K562 (cell line): ENCODE measurements around the gene RGS6.

Experiments used
- BHLHE40 ChIP-seq: IDR thresholded peaks from 2 replicates; pipeline ENCODE4 v1.6.1; 2011; ENCODE audit warnings: low read length, improper control_type of control experiment
- CBX3 ChIP-seq, 2 experiments: IDR thresholded peaks; 1 replicate in 1 of 2; 2 replicates in 1 of 2; pipeline ENCODE4 v1.6.1; 2012; ENCODE audit warnings: inconsistent platforms in 2 of 2, low read length in 2 of 2, borderline replicate concordance in 1 of 2, control low read depth in 1 of 2
- HDAC2 ChIP-seq: fragments of 450-650 bp; IDR thresholded peaks from 2 replicates; pipeline ENCODE4 v1.6.1; 2016; ENCODE audit warnings: mild to moderate bottlenecking
- NCOA1 ChIP-seq: fragments of 450-650 bp; IDR thresholded peaks from 2 replicates; pipeline ENCODE4 v1.6.1; 2016; ENCODE audit warnings: low read depth
- NUFIP1 ChIP-seq: fragments of 450-650 bp; IDR thresholded peaks from 2 replicates; pipeline ENCODE4 v1.6.1; 2018; ENCODE audit not compliant: partially characterized antibody
- POLR2A ChIP-seq: fragments of 450-650 bp; conservative IDR thresholded peaks from 2 replicates; pipeline ENCODE4 v1.6.1; 2016
- SIN3A ChIP-seq, 2 experiments: fragments of 150-350 bp in 1 of 2; IDR thresholded peaks; 2 replicates each; pipeline ENCODE4 v1.6.1; 2011 to 2016; ENCODE audit warnings: borderline replicate concordance in 2 of 2, low read depth in 2 of 2, low read length in 2 of 2, mild to moderate bottlenecking in 2 of 2, moderate library complexity in 2 of 2; ENCODE audit not compliant: control insufficient read depth in 1 of 2
- SMC3 ChIP-seq: conservative IDR thresholded peaks from 2 replicates; pipeline ENCODE4 v1.6.1; 2011; ENCODE audit warnings: low read depth, low read length, improper control_type of control experiment; ENCODE audit not compliant: insufficient read depth
- TF ChIP-seq, protein P1 (sequence below): sonication (generic); formaldehyde crosslinking; IDR thresholded peaks from 2 replicates; pipeline ENCODE4 v1.8.0; 2022; ENCODE audit warnings: mild to moderate bottlenecking, missing genetic modification reagents
- TF ChIP-seq, protein P2 (sequence below), 2 experiments: fragments of 200-800 bp in 1 of 2; sonication (Bioruptor generic) in 1 of 2; sonication (generic) in 1 of 2; formaldehyde crosslinking in 1 of 2; IDR thresholded peaks in 1 of 2; conservative IDR thresholded peaks in 1 of 2; 2 replicates each; pipeline versions ENCODE4 v1.5.0 to v1.6.1; 2016 to 2020; ENCODE audit warnings: missing compliant biosample characterization in 1 of 2, missing genetic modification characterization in 1 of 2, missing genetic modification reagents in 1 of 2

DNA sequence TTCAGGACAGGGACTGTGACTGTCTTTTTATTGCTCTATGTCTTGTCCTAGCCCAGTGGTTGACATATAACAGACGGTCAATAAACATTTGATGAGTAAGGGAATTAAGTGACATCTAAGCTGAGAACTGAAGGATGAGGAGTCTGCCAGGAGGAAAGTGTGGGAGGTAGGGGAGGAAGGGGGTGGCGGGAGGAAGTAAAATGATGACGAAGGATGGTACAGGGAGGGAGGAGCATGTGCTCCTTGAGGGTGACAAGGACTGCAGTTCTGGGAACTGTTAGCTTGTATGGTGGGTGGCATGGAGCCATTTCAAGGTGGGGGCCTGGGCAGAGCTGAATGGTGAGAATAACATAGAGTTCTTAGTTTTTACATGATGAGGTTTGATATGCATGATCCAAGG lies 64.4 kb downstream of the RGS6 start:
- no peak for TF ChIP-seq CBX3 (IDR thresholded peaks at IDR 0.05; ENCODE audit: borderline replicate concordance in 1 of 2, low read length in 2 of 2)
- TF ChIP-seq, protein P1, sequence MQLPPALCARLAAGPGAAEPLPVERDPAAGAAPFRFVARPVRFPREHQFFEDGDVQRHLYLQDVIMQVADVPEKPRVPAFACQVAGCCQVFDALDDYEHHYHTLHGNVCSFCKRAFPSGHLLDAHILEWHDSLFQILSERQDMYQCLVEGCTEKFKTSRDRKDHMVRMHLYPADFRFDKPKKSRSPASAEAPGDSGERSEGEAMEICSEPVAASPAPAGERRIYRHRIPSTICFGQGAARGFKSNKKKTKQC, result no peak
- TF ChIP-seq, protein P2, sequence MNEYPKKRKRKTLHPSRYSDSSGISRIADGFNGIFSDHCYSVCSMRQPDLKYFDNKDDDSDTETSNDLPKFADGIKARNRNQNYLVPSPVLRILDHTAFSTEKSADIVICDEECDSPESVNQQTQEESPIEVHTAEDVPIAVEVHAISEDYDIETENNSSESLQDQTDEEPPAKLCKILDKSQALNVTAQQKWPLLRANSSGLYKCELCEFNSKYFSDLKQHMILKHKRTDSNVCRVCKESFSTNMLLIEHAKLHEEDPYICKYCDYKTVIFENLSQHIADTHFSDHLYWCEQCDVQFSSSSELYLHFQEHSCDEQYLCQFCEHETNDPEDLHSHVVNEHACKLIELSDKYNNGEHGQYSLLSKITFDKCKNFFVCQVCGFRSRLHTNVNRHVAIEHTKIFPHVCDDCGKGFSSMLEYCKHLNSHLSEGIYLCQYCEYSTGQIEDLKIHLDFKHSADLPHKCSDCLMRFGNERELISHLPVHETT (CRISPR knock-in tag; conservative IDR thresholded peaks at IDR 0.05 in 1 of 2, IDR thresholded peaks at IDR 0.05 in 1 of 2), result no peak
- no peak for TF ChIP-seq HDAC2
- TF ChIP-seq SIN3A (IDR thresholded peaks at IDR 0.05; ENCODE audit: borderline replicate concordance in 2 of 2, control insufficient read depth in 1 of 2, low read depth in 2 of 2, low read length in 2 of 2), result no peak
- no peak for TF ChIP-seq POLR2A
- no peak for TF ChIP-seq NCOA1
- no peak for TF ChIP-seq BHLHE40
- no peak for TF ChIP-seq SMC3
- no peak for TF ChIP-seq NUFIP1
